Stomach (tissue), 9 donors: ENCODE data around the gene SFMBT2. TPM values are rescaled to one million over a fixed set of nuclear protein-coding genes. Genes with fewer than 3 reads are reported as not detected.
A peak's percentile ranks its signal among the peaks of the same experiment; 100 is the strongest.
"Not testable (repeated sequence)": the region's sequence is repeated elsewhere in the genome, so short reads cannot be mapped to it uniquely, and the experiment has no call there.

Experiments
- DNase-seq, 2 donors: peaks; one replicate each; pipeline versions ENCODE4 v3.0.0 to v3.0.0-alpha.2; 2013 to 2019
- H3K27ac ChIP-seq, 5 donors: fragments of 200-600 bp in 4 of 5; sonication (generic) in 4 of 5; one replicate each; pipeline ENCODE4 v1.5.1; 2013 to 2019; ENCODE audit warnings: mild to moderate bottlenecking in 1 of 5, moderate library complexity in 1 of 5
- H3K27me3 ChIP-seq, 3 donors: fragments of 200-600 bp; sonication (generic); one replicate each; pipeline ENCODE4 v1.5.1; 2017 to 2019; ENCODE audit warnings: mixed run types in 1 of 3
- H3K36me3 ChIP-seq, 4 donors: fragments of 200-600 bp; sonication (generic); 1 replicate in 3 of 4; 2 replicates in 1 of 4; pipeline ENCODE4 v1.5.1; 2016 to 2019
- H3K4me1 ChIP-seq, 4 donors: fragments of 200-600 bp; sonication (generic); one replicate each; pipeline ENCODE4 v1.5.1; 2016 to 2019
- H3K4me3 ChIP-seq, 4 donors: fragments of 200-600 bp; sonication (generic) in 3 of 4; one replicate each; pipeline ENCODE4 v1.5.1; 2016 to 2019; ENCODE audit warnings: mild to moderate bottlenecking in 1 of 4
- H3K9me3 ChIP-seq, 4 donors: fragments of 200-600 bp; sonication (generic); one replicate each; pipeline ENCODE4 v1.5.1; 2016 to 2019
- CTCF ChIP-seq, 7 experiments: fragments of 450-650 bp in 4 of 7; fragments of 200-600 bp in 3 of 7; sonication (generic) in 3 of 7; IDR thresholded peaks; one replicate each; pipeline ENCODE4 v1.5.1; 2016 to 2019; ENCODE audit warnings: antibody characterized with exemption in 7 of 7, control low read depth in 2 of 7, mild to moderate bottlenecking in 1 of 7
- EP300 ChIP-seq: sonication (generic); formaldehyde crosslinking; IDR thresholded peaks from one replicate; pipeline ENCODE4 v1.6.1; 2017; ENCODE audit warnings: antibody characterized with exemption
- POLR2A ChIP-seq, 4 donors: fragments of 450-650 bp; IDR thresholded peaks; one replicate each; pipeline ENCODE4 v1.6.1; 2016; ENCODE audit warnings: antibody characterized with exemption in 4 of 4, control low read depth in 2 of 4, mild to moderate bottlenecking in 1 of 4, moderate library complexity in 1 of 4
- POLR2AphosphoS5 ChIP-seq, 3 donors: sonication (generic); formaldehyde crosslinking; IDR thresholded peaks; one replicate each; pipeline ENCODE4 v1.6.1; 2016; ENCODE audit warnings: antibody characterized with exemption in 3 of 3
- WGBS, 5 donors: extraction: QIAGEN DNeasy Blood & Tissue Kit in 3 of 5; methylation state at CpG; one replicate each; pipeline versions ENCODE4 v1.1.5 to v1.1.7; 2013 to 2018; 5-methylcytosine and 5-hydroxymethylcytosine counted together
- intact Hi-C: fragments of 100-400 bp; cut with DNase I; formaldehyde crosslinking; loops from one replicate; pipeline ENCODE4 v1.15.1; 2023; ENCODE audit warnings: low total_unique reads
- polyA plus RNA-seq, 3 donors: library from polyadenylated mRNA; stranded (reverse); fragments of 200-250 nt; gene quantifications; one replicate each; pipeline ENCODE4 v1.2.3, GENCODE V29; 2013
- total RNA-seq, 5 donors: library from RNA; depleted of rRNA; stranded (reverse); fragments of >200 nt; gene quantifications; one replicate each; pipeline versions ENCODE4 v1.1.0 to v1.2.3, GENCODE V29; 2014 to 2016
- donor health status: healthy with polysubstance abuse.
- donor health status: Bipolar disorder and iron deficiency.
- donor health status: healthy.

Gene SFMBT2
- total and polyA plus RNA-seq, 8 donors, result 0.90 to 17.3 (median 5.0) TPM

DNA sequence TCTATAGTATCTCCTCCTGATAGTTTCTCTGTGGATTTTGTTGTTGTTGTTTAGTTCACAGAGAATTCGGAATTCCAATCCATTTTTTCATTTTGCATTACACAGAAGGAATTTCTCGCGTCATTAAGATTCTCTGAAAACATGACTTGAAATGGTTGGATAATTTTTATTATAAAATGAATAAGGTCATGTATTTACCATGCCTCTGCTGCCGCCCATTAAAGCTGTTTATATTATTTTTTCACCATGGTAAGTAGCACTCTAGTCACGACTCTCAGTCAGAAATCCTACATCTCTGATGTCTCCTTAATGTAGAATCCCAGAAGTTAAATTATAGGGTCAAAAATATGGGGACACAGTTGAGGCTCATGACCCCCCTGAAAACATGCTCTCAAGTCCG is 19.1 kb downstream of the SFMBT2 start:
- Histone ChIP-seq H3K27me3 (no peaks in the 10 kb centered on the region), H3K27ac (no peak overlapping the region), H3K9me3 (no peaks in the 10 kb centered on the region), H3K4me1 (peaks cover 0 to 4% (median 0%) of the 10 kb centered on the region in 4 donors), H3K36me3 (no peaks in the 10 kb centered on the region), H3K4me3 (no peak overlapping the region)
- no peak for DNase-seq
- intact Hi-C loops, result no loop called here
- 86 to 91% (median 88%) methylated on average over 6 of the region's 6 CpGs for WGBS, 5 donors
- TF ChIP-seq EP300 (no peak), POLR2AphosphoS5 (IDR thresholded peaks at IDR 0.05) (no peak), CTCF (IDR thresholded peaks at IDR 0.05) (no peak), POLR2A (IDR thresholded peaks at IDR 0.05) (no peak)

DNA sequence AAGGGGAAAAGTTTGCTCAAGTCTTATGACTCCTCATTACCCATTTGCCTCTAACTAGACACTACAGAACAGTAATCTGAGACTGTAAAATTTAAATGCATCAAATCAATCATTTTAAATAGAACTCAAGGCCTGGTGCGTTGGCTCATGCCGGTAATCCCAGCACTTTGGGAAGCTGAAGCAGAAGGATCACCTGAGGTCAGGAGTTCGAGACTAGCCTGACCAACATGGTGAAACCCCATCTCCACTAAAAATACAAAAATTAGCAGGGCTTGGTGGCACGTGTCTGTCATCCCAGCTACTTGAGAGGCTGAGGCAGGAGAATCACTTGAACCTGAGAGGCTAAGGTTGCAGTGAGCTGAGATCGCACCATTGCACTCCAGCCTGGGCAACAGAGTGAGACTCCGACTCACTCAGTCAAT is 20.1 kb downstream of the SFMBT2 start:
- H3K27me3 ChIP-seq, H3K36me3 ChIP-seq, H3K4me3 ChIP-seq, H3K27ac ChIP-seq, H3K9me3 ChIP-seq, intact Hi-C loops, DNase-seq, H3K4me1 ChIP-seq: not testable (repeated sequence)
- 83 to 93% (median 86%) methylated on average over 6 of the region's 6 CpGs for WGBS, 5 donors

DNA sequence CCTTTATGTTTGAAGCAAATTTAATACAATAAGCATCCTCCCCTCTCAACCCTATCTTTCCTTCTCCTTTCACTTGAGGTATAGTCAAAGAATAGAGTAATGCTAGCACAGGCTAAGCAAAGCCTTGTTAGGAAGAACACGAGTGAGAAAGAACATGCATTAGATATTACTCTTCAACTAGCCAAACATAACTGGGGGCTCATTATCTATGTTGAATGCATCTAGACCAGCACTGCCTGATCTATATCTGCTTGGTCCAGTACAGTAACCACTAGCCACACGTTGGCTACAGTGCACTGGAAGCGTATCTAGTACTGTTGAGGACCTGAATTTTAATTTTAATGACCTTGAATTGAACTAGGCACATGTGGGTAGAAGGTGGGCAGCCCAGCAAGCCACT is 21.0 kb downstream of the SFMBT2 start:
- Histone ChIP-seq H3K36me3 (no peaks in the 10 kb centered on the region), H3K4me3 (no peak overlapping the region), H3K4me1 (peaks cover 0 to 4% (median 0%) of the 10 kb centered on the region in 4 donors), H3K27ac (no peak overlapping the region), H3K27me3 (no peaks in the 10 kb centered on the region), H3K9me3 (no peaks in the 10 kb centered on the region)
- intact Hi-C loops, result no loop called here
- 59 to 72% (median 65%) methylated on average over 3 of the region's 3 CpGs for WGBS, 5 donors
- no peak for DNase-seq
- TF ChIP-seq POLR2A (IDR thresholded peaks at IDR 0.05) (no peak), POLR2AphosphoS5 (IDR thresholded peaks at IDR 0.05) (no peak), CTCF (IDR thresholded peaks at IDR 0.05) (no peak), EP300 (no peak)

GRCh38 chr10:7389346-7389745 is 21.5 kb downstream of the SFMBT2 start:
- peaks cover 0 to 4% (median 0%) of the 10 kb centered on the region in 4 donors for H3K4me1 ChIP-seq
- intact Hi-C loops, result no loop called here
- H3K9me3 ChIP-seq, result no peaks in the 10 kb centered on the region
- H3K4me3 ChIP-seq, result no peak overlapping the region
- DNase-seq, result no peak
- H3K27me3 ChIP-seq, result no peaks in the 10 kb centered on the region
- TF ChIP-seq POLR2AphosphoS5 (IDR thresholded peaks at IDR 0.05), result no peak
- TF ChIP-seq EP300, result no peak
- TF ChIP-seq CTCF (IDR thresholded peaks at IDR 0.05), result no peak
- no peak for TF ChIP-seq POLR2A (IDR thresholded peaks at IDR 0.05)
- no peaks in the 10 kb centered on the region for H3K36me3 ChIP-seq
- H3K27ac ChIP-seq, result no peak overlapping the region
- WGBS, 5 donors, result 74 to 92% (median 79%) methylated on average over 2 of the region's 2 CpGs

- no peak for TF ChIP-seq POLR2AphosphoS5 (IDR thresholded peaks at IDR 0.05)
- TF ChIP-seq POLR2A (IDR thresholded peaks at IDR 0.05), result no peak
- no peak for TF ChIP-seq CTCF (IDR thresholded peaks at IDR 0.05)
- no peak for TF ChIP-seq EP300
- no peak overlapping the region for H3K27ac ChIP-seq
- no peaks in the 10 kb centered on the region for H3K36me3 ChIP-seq
- WGBS, 5 donors, result 62 to 93% (median 81%) methylated on average over 4 of the region's 4 CpGs
- no peaks in the 10 kb centered on the region for H3K27me3 ChIP-seq
- no peak overlapping the region for H3K4me3 ChIP-seq
- H3K9me3 ChIP-seq, result no peaks in the 10 kb centered on the region
- peak in 1 of 2 donors; percentile 27 for DNase-seq
- intact Hi-C loops, result no loop called here
- H3K4me1 ChIP-seq, result peaks cover 0 to 4% (median 0%) of the 10 kb centered on the region in 4 donors
Observed at GRCh38 chr10:7388602-7389001, 22.2 kb downstream of the SFMBT2 start.

- H3K9me3 ChIP-seq, DNase-seq, H3K4me1 ChIP-seq, H3K27ac ChIP-seq, H3K36me3 ChIP-seq, H3K4me3 ChIP-seq, H3K27me3 ChIP-seq, intact Hi-C loops: not testable (repeated sequence)
- WGBS, 5 donors, result 86 to 100% (median 91%) methylated on average over 1 of the region's 1 CpG
Observed at GRCh38 chr10:7388149-7388548, 22.7 kb downstream of the SFMBT2 start.
